ENCODE measurements around the gene SPACDR. TPM values are rescaled to one million over a fixed set of nuclear protein-coding genes. Genes with fewer than 3 reads are reported as not detected.

SPACDR gene
- total RNA-seq, 1 experiment from 2014 or later, result not detected

GRCh38 chr7:100493476-100494264 lies 29.6 kb upstream of the SPACDR start:
- H2BK12ac ChIP-seq (ENCODE audit: insufficient read length, low read depth, low read length), result no peak overlapping the region
- H3K27ac ChIP-seq (ENCODE audit: insufficient read length, low read depth, low read length), result no peak overlapping the region
- H2BK120ac ChIP-seq (ENCODE audit: low read depth, low read length, poor library complexity, severe bottlenecking), result no peak overlapping the region
- H3K4ac ChIP-seq (ENCODE audit: low read depth, low read length), result no peak overlapping the region
- no peak overlapping the region for H2BK15ac ChIP-seq (ENCODE audit: low read depth, low read length)
- WGBS (ENCODE audit: extremely low coverage, insufficient read length, low lambda C conversion rate), result no CpG with 5 or more reads among the region's 56 CpGs
- no peak for DNase-seq
- H4K5ac ChIP-seq (ENCODE audit: insufficient read length, low read depth, low read length), result no peak overlapping the region
- H3K79me1 ChIP-seq (ENCODE audit: insufficient read depth, low read depth, low read length, poor library complexity, severe bottlenecking), result no peaks in the 10 kb centered on the region
- H3K4me2 ChIP-seq (ENCODE audit: insufficient read depth, insufficient read length, low read length), result peak overlapping the region; percentile 52
- H3K9me3 ChIP-seq (ENCODE audit: control insufficient read depth, low read depth, low read length), result no peaks in the 10 kb centered on the region
- peaks cover 3% of the 10 kb centered on the region for H3K23me2 ChIP-seq (ENCODE audit: insufficient read length, low read depth, low read length, poor library complexity, severe bottlenecking)
- H4K8ac ChIP-seq (replicated peaks; ENCODE audit: insufficient read length, low read depth, low read length), result no peak overlapping the region
- Mint-ChIP-seq H3K27ac (no peak overlapping the region), H3K4me1 (peaks cover 12 to 32% of the 10 kb centered on the region in 2 experiments), H3K9me3 (no peaks in the 10 kb centered on the region), H3K4me3 (peak overlapping the region; percentile 51 to 78), H3K36me3 (ENCODE audit: insufficient read depth in 1 of 3, low read depth in 3 of 3) (peaks cover 0 to 4% (median 3%) of the 10 kb centered on the region in 3 experiments; a peak in 2 of 7 replicates), H3K27me3 (ENCODE audit: low read depth) (peaks cover 23% of the 10 kb centered on the region)
- H3K56ac ChIP-seq (ENCODE audit: insufficient read length, low read depth, low read length), result no peak overlapping the region
- H3K79me2 ChIP-seq (ENCODE audit: insufficient read depth, low read length), result no peaks in the 10 kb centered on the region
- H3K9ac ChIP-seq (ENCODE audit: extremely low read depth, insufficient read length, low read length), result no peak overlapping the region
- no peaks in the 10 kb centered on the region for H4K20me1 ChIP-seq (ENCODE audit: control insufficient read depth, insufficient read depth, insufficient read length)
- H2BK20ac ChIP-seq (ENCODE audit: low read depth, low read length, poor library complexity, severe bottlenecking), result no peak overlapping the region
- H2AFZ ChIP-seq (ENCODE audit: low read length), result no peak overlapping the region
- no peak overlapping the region for H2BK5ac ChIP-seq (ENCODE audit: insufficient read length, low read length)
- 0 out of 2 replicates have a peak, but pooled peaks cover 2% of the 10 kb centered on the region for H3K4me1 ChIP-seq (ENCODE audit: insufficient read depth, low read length)
- H3K14ac ChIP-seq (ENCODE audit: insufficient read depth, low read length), result peak overlapping the region; percentile 21; the same call in 1 of the 2 replicates
- H3K18ac ChIP-seq (ENCODE audit: insufficient read length, low read depth, low read length), result no peak overlapping the region
- no peak overlapping the region for H4K91ac ChIP-seq (ENCODE audit: insufficient read length, low read depth, low read length)
- TF ChIP-seq CTCF (conservative IDR thresholded peaks at IDR 0.05), result no peak
- H2AK5ac ChIP-seq (ENCODE audit: insufficient read length, low read length), result no peak overlapping the region
- no peak overlapping the region for H3K23ac ChIP-seq (ENCODE audit: insufficient read length, low read depth, low read length)
- no peak overlapping the region for H3T11ph ChIP-seq (ENCODE audit: low read length)
- H3K27me3 ChIP-seq (ENCODE audit: insufficient read depth, low read length), result no peaks in the 10 kb centered on the region; the same call in 1 of the 2 replicates

All from H9 (cell line).